HEK293 (cell line): ENCODE results near the gene TBC1D4.
"Not testable (repeated sequence)": the region's sequence is repeated elsewhere in the genome, so short reads cannot be mapped to it uniquely, and the experiment has no call there.

Source experiments
- CTCF ChIA-PET: fragments of 350-600 bp; formaldehyde crosslinking; extraction: SDS; loops from one replicate; lab custom pipeline; 2021; ENCODE audit warnings: antibody characterized with exemption; lab: Yijun Ruan, JAX
- POLR2A ChIA-PET: fragments of 300-600 bp; formaldehyde crosslinking; extraction: SDS; loops from one replicate; lab custom pipeline; 2020; ENCODE audit warnings: antibody characterized with exemption, inconsistent platforms; lab: Yijun Ruan, JAX
- H3K27ac ChIP-seq: fragments of 200-500 bp; sonication (Bioruptor generic); 2 replicates; pipeline ENCODE4 v1.5.1; 2014; ENCODE audit warnings: low read depth, low read length, control low read depth, inconsistent platforms; ENCODE audit errors: extremely low read depth
- H3K36me3 ChIP-seq, 2 experiments: fragments of 200-500 bp in 1 of 2; sonication (Bioruptor generic) in 1 of 2; 1 replicate in 1 of 2; 2 replicates in 1 of 2; pipeline ENCODE4 v1.5.1; 2014 to 2017; ENCODE audit warnings: inconsistent platforms in 2 of 2, low read length in 2 of 2; ENCODE audit not compliant: control insufficient read depth in 2 of 2, insufficient read depth in 1 of 2
- H3K4me1 ChIP-seq: fragments of 200-500 bp; sonication (Bioruptor generic); 2 replicates; pipeline ENCODE4 v1.5.1; 2014; ENCODE audit warnings: mild to moderate bottlenecking, low read length, inconsistent platforms; ENCODE audit not compliant: control insufficient read depth, insufficient read depth
- H3K4me3 ChIP-seq: 2 replicates; pipeline ENCODE4 v1.5.1; 2011; ENCODE audit warnings: low read depth, mild to moderate bottlenecking, control low read depth, low read length, moderate library complexity
- H3K9me3 ChIP-seq: fragments of 200-500 bp; sonication (Bioruptor generic); 2 replicates; pipeline ENCODE4 v1.5.1; 2014; ENCODE audit warnings: low read depth, low read length, inconsistent platforms; ENCODE audit not compliant: control insufficient read depth, insufficient read depth
- AEBP2 ChIP-seq: fragments of 450-650 bp; formaldehyde crosslinking; IDR thresholded peaks from 2 replicates; pipeline ENCODE4 v1.5.1; 2016; ENCODE audit warnings: missing biosample characterization, missing genetic modification characterization, borderline replicate concordance
- EGR2 ChIP-seq: fragments of 450-650 bp; formaldehyde crosslinking; IDR thresholded peaks from 2 replicates; pipeline ENCODE4 v1.5.1; 2016; ENCODE audit warnings: low read depth, missing biosample characterization, missing genetic modification characterization
- ELK4 ChIP-seq: IDR thresholded peaks from 2 replicates; pipeline ENCODE4 v1.6.1; 2011; ENCODE audit warnings: mild to moderate bottlenecking, low read depth, low read length, borderline replicate concordance
- IKZF3 ChIP-seq: fragments of 450-650 bp; IDR thresholded peaks from 2 replicates; pipeline ENCODE4 v1.5.0; 2018; ENCODE audit warnings: missing biosample characterization, mild to moderate bottlenecking, missing genetic modification characterization, moderate library complexity
- PRDM4 ChIP-seq: fragments of 450-650 bp; formaldehyde crosslinking; IDR thresholded peaks from 2 replicates; pipeline ENCODE4 v1.5.1; 2017; ENCODE audit warnings: missing biosample characterization, missing genetic modification characterization
- RBAK ChIP-seq: fragments of 450-650 bp; formaldehyde crosslinking; IDR thresholded peaks from 2 replicates; pipeline ENCODE4 v1.5.1; 2016; ENCODE audit warnings: missing biosample characterization, missing genetic modification characterization
- SALL2 ChIP-seq: fragments of 450-650 bp; formaldehyde crosslinking; IDR thresholded peaks from 2 replicates; pipeline ENCODE4 v1.5.0; 2017; ENCODE audit warnings: missing biosample characterization, mild to moderate bottlenecking, missing genetic modification characterization, borderline replicate concordance
- SETDB1 ChIP-seq: IDR thresholded peaks from one replicate; pipeline ENCODE4 v1.6.1; 2017; ENCODE audit warnings: mild to moderate bottlenecking, low read length, moderate library complexity, mixed read lengths; ENCODE audit not compliant: insufficient read length
- SP3 ChIP-seq: fragments of 450-650 bp; formaldehyde crosslinking; IDR thresholded peaks from 2 replicates; pipeline ENCODE4 v1.5.1; 2016; ENCODE audit warnings: missing biosample characterization, missing genetic modification characterization
- TRIM28 ChIP-seq: IDR thresholded peaks from 2 replicates; pipeline ENCODE4 v1.6.1; 2011; ENCODE audit warnings: low read length, control low read depth, borderline replicate concordance
- WT1 ChIP-seq: fragments of 450-650 bp; formaldehyde crosslinking; IDR thresholded peaks from 2 replicates; pipeline ENCODE4 v1.5.1; 2016; ENCODE audit warnings: missing biosample characterization, missing genetic modification characterization
- ZIC2 ChIP-seq: fragments of 450-650 bp; formaldehyde crosslinking; IDR thresholded peaks from 2 replicates; pipeline ENCODE4 v1.5.1; 2016; ENCODE audit warnings: missing biosample characterization, missing genetic modification characterization
- ZNF121 ChIP-seq: fragments of 450-650 bp; formaldehyde crosslinking; IDR thresholded peaks from 2 replicates; pipeline ENCODE4 v1.5.1; 2016; ENCODE audit warnings: missing biosample characterization, missing genetic modification characterization
- ZNF138 ChIP-seq: fragments of 450-650 bp; formaldehyde crosslinking; IDR thresholded peaks from 2 replicates; pipeline ENCODE4 v1.5.1; 2016; ENCODE audit warnings: missing biosample characterization, missing genetic modification characterization, borderline replicate concordance
- ZNF19 ChIP-seq: fragments of 450-650 bp; formaldehyde crosslinking; IDR thresholded peaks from 2 replicates; pipeline ENCODE4; 2016; ENCODE audit warnings: missing biosample characterization, missing genetic modification characterization, low read depth
- ZNF362 ChIP-seq: fragments of 450-650 bp; formaldehyde crosslinking; IDR thresholded peaks from 2 replicates; pipeline ENCODE4 v1.5.1; 2016; ENCODE audit warnings: missing biosample characterization, missing genetic modification characterization
- ZNF398 ChIP-seq: fragments of 450-650 bp; formaldehyde crosslinking; IDR thresholded peaks from 2 replicates; pipeline ENCODE4 v1.5.1; 2017; ENCODE audit warnings: missing biosample characterization, missing genetic modification characterization
- ZNF426 ChIP-seq: fragments of 450-650 bp; formaldehyde crosslinking; IDR thresholded peaks from 2 replicates; pipeline ENCODE4 v1.5.1; 2017; ENCODE audit warnings: missing biosample characterization, missing genetic modification characterization, mild to moderate bottlenecking, inconsistent platforms, moderate library complexity
- ZNF558 ChIP-seq: fragments of 450-650 bp; formaldehyde crosslinking; IDR thresholded peaks from 2 replicates; pipeline ENCODE4 v1.5.1; 2016; ENCODE audit warnings: missing biosample characterization, missing genetic modification characterization
- ZNF664 ChIP-seq: fragments of 450-650 bp; formaldehyde crosslinking; IDR thresholded peaks from 2 replicates; pipeline ENCODE4 v1.5.1; 2016; ENCODE audit warnings: missing biosample characterization, missing genetic modification characterization
- ZNF776 ChIP-seq: fragments of 450-650 bp; formaldehyde crosslinking; IDR thresholded peaks from 2 replicates; pipeline ENCODE4 v1.5.0; 2017; ENCODE audit warnings: missing biosample characterization, missing genetic modification characterization, borderline replicate concordance
- ZSCAN30 ChIP-seq: fragments of 450-650 bp; IDR thresholded peaks from 2 replicates; pipeline ENCODE4 v1.5.1; 2018; ENCODE audit warnings: missing biosample characterization, mild to moderate bottlenecking, missing genetic modification characterization, moderate library complexity

Gene TBC1D4

GRCh38 chr13:75285310-75285709 lies 196.7 kb downstream of the TBC1D4 start (continued):
- no peak for TF ChIP-seq RBAK (tag by site-specific recombination)

- Histone ChIP-seq H3K4me1 (no peaks in the 10 kb centered on the region), H3K4me3 (no peak overlapping the region), H3K27ac (no peak overlapping the region), H3K36me3 (peaks cover 0 to 5% of the 10 kb centered on the region in 2 experiments; a peak in 1 of 3 replicates), H3K9me3 (no peaks in the 10 kb centered on the region)
- ChIA-PET CTCF (interaction anchor here (0.6 kb wide), 1 partner anchor 91 kb away, joined by 4 read pairs; no protein-coding TSS in a partner anchor), POLR2A (no interaction called here)
- TF ChIP-seq SETDB1 (peak; percentile 87), TRIM28 (peak; percentile 98), ZNF138 (tag by site-specific recombination) (no peak), WT1 (tag by site-specific recombination) (no peak), ZNF558 (tag by site-specific recombination) (no peak), SP3 (no peak)
These were observed 202.1 kb downstream of the TBC1D4 start for GRCh38 chr13:75279834-75280369.

- CTCF ChIA-PET, H3K27ac ChIP-seq, POLR2A ChIA-PET, H3K4me1 ChIP-seq, H3K4me3 ChIP-seq, H3K9me3 ChIP-seq, H3K36me3 ChIP-seq: not testable (repeated sequence)
These were observed 208.3 kb downstream of the TBC1D4 start for GRCh38 chr13:75273695-75274094.

GRCh38 chr13:75271846-75272245 lies 210.1 kb downstream of the TBC1D4 start:
- no peak overlapping the region for H3K4me3 ChIP-seq
- H3K4me1 ChIP-seq: no peaks in the 10 kb centered on the region
- ChIA-PET CTCF (no interaction called here), POLR2A (no interaction called here)
- H3K27ac ChIP-seq: no peak overlapping the region
- no peaks in the 10 kb centered on the region for H3K36me3 ChIP-seq
- no peak for TF ChIP-seq ZNF362 (tag by site-specific recombination)
- no peak for TF ChIP-seq ZIC2 (tag by site-specific recombination)
- no peak for TF ChIP-seq WT1 (tag by site-specific recombination)
- no peak for TF ChIP-seq ZNF398 (tag by site-specific recombination)
- TF ChIP-seq ZNF664: no peak
- no peak for TF ChIP-seq ZNF19 (tag by site-specific recombination)
- no peak for TF ChIP-seq ELK4
- no peak for TF ChIP-seq PRDM4 (tag by site-specific recombination)
- no peak for TF ChIP-seq IKZF3
- TF ChIP-seq ZNF776 (tag by site-specific recombination): no peak
- TF ChIP-seq ZNF426 (tag by site-specific recombination): no peak
- TF ChIP-seq ZSCAN30 (tag by site-specific recombination): no peak
- TF ChIP-seq ZNF121 (tag by site-specific recombination): no peak
- no peak for TF ChIP-seq EGR2
- no peak for TF ChIP-seq SALL2 (tag by site-specific recombination)
- TF ChIP-seq AEBP2 (tag by site-specific recombination): no peak
- H3K9me3 ChIP-seq: no peaks in the 10 kb centered on the region
